Measurements from ENCODE around the gene VGLL1.

Gene VGLL1

DNA sequence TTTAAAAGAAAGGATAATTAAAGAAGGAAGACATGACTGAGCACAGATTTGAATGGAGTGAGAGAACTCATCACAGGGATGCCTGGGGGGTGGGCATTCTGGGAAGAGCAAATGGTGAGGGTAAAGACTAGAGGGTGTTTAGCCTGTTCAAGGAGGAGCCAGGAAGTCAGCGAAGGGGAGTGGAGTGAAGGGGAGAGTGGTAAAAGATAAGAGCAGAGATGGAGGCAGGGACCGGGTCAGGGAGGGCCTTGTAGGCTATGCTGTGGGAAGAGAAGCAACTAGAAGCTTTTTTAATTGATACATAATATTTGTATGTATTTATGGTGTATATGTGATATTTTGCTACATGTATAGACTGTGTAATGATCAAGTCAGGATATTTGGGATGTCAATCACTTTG lies 2.2 kb upstream of the VGLL1 start:
- no peak overlapping the region for H3K27ac ChIP-seq

DNA sequence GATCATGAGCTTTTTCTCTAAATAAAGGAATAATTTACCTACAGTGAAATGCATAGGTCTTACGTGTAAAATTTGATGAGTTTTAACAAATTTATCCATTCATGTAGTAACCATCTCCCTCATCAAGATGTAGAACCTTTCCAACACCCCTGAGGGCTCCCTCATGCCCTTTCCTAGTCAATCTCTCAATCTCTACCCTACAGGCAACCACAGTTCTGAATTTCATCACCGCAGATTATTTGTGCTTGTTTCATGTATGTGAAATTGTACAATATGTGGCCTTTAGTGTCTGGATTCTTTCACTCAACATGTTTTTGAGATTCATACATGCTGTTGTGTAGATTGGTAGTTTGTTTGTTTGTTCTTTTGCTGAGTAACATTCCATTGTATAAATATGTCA lies 2.1 kb downstream of the VGLL1 start:
- Histone ChIP-seq H3K27ac (no peak overlapping the region), H3K4me3 (no peak overlapping the region)
- no peak for TF ChIP-seq CTCF (IDR thresholded peaks at IDR 0.05)
- no peak for DNase-seq (ENCODE audit: low spot score)

More for the DNA sequence above, 2.2 kb upstream of the VGLL1 start:
- DNase-seq (ENCODE audit: low spot score), result no peak
- no peak overlapping the region for H3K4me3 ChIP-seq
- TF ChIP-seq CTCF (IDR thresholded peaks at IDR 0.05), result no peak

GRCh38 chrX:136538811-136539210 lies 6.8 kb downstream of the VGLL1 start:
- H3K4me3 ChIP-seq, result no peak overlapping the region

GRCh38 chrX:136540226-136540625 lies 8.2 kb downstream of the VGLL1 start:
- DNase-seq (ENCODE audit: low spot score), result no peak
- Histone ChIP-seq H3K27ac (no peak overlapping the region), H3K4me3 (no peak overlapping the region)
- no peak for TF ChIP-seq CTCF (IDR thresholded peaks at IDR 0.05)

More at GRCh38 chrX:136538811-136539210, 6.8 kb downstream of the VGLL1 start:
- no peak for TF ChIP-seq CTCF (IDR thresholded peaks at IDR 0.05)
- H3K27ac ChIP-seq, result no peak overlapping the region
- no peak for DNase-seq (ENCODE audit: low spot score)

GRCh38 chrX:136541294-136541693 lies 9.3 kb downstream of the VGLL1 start:
- no peak for TF ChIP-seq CTCF (IDR thresholded peaks at IDR 0.05)

DNA sequence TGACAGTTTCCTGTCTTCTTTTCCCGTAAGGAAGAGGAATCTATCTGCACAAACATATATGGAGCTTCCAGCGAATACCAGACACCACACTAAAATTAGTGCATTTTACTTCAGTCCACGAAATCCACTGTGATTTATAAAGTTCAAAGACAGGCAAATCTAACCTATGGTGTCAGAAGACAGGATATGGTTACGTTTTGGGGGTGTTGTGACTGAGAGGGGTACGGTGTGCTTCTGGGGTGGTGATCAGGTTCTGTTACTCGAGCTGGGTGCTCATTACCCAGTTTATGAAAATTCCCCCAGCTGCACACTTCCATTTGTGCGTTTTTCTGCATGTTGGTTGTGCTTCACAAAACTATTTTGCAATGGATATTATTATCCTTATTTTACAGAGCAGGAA lies 10.3 kb downstream of the VGLL1 start:
- Histone ChIP-seq H3K4me3 (no peak overlapping the region), H3K27ac (no peak overlapping the region)
- DNase-seq (ENCODE audit: low spot score), result no peak
- no peak for TF ChIP-seq CTCF (IDR thresholded peaks at IDR 0.05)

More at GRCh38 chrX:136541294-136541693, 9.3 kb downstream of the VGLL1 start:
- no peak overlapping the region for H3K27ac ChIP-seq
- H3K4me3 ChIP-seq, result no peak overlapping the region
- DNase-seq (ENCODE audit: low spot score), result no peak

DNA sequence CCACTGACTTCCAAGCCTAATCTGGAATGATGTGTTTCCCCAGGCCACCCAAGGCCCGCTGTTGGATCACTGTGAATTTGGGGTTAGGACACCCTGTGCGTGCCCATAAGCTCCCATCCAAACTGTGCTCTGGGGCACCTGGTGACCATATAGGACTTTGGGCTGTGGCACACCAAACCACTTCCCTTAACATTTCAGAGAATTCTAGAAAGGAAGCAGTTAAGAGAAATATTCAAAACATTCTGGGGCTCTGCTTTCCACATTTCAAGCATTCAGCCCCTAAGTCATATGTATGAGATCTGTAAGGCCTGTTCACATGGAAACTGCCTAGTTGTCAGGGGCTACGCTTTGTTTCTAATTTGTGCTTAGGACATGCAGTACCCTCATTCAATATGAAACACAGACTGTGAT lies 14.4 kb downstream of the VGLL1 start:
- H3K27ac ChIP-seq, result no peak overlapping the region
- DNase-seq (ENCODE audit: low spot score), result no peak
- no peak for TF ChIP-seq CTCF (IDR thresholded peaks at IDR 0.05)
- H3K4me3 ChIP-seq, result no peak overlapping the region
